Measurements from ENCODE around the gene ZNF747.

The ZNF747 gene

GRCh38 chr16:30534368-30535105 is at the start of gene ZNF747:
Gene ZNF747 (minus strand): TSS chr16:30534858. CDS start chr16:30534679, 179 bp downstream.
- peak; percentile 96 for DNase-seq

GRCh38 chr16:30582611-30583340 is 48.1 kb upstream of the ZNF747 start:
- no peak for DNase-seq

- DNase-seq = no peak
Measured at GRCh38 chr16:30581457-30581856, 46.8 kb upstream of the ZNF747 start.

DNA sequence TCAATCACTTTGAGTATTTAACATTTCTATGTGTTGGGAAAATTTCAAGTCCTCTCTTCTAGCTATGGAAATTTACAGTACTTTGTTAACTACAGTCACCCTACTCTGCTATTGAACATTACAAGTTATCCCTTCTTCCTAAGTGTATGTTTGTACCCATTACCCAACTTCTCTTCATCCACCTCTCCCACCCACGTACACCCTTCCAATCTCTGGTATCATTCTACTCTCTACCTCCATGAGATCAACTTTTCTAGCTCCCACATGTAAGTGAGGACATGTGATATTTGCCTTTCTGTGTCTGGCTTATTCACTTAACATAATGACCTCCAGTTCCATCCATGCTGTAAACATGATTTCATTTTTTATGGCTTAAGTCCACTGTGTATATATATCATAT is 40.0 kb upstream of the ZNF747 start:
- no peak for DNase-seq

DNA sequence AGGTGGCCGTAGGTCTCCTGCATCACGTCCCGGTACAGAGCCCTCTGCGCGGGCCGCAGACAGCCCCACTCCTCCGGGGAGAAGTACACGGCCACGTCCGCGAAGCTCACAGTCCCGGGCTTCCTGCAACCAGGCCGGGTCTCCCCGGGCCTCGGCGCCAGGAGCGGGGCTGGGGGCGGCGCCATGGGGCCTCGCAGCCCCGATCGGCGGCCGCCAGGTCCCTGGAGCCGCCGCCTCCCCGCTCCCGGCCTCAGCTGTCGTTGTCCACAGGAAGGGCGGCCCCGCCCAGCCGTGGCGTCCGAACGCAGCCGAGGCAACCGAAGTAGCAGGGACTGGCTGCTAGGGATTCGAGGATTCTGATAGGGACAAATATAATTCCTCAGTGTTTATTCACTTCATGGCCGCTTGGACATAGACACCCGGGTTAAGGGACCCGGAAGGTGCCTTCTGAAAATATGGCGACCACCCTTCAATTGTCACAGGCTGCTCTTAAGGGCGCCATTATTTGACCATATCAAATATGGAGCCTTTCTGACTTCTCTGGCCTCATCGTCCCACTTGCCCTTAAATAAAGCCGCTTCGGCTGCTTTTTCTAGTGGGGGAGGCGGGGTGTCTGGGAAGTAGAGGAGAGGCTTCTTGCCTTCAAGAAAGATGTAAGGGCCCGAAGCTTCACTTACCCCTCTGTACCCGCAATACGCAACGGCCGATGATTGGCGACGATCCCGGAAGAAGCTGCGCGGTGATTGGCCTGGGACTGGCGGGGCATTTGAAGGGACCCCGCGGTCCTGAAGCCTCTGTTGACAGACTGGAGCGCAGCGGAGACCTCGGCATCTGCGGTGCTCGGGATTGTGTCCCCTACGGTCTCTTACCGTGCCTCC is 37.0 kb upstream of the ZNF747 start, which contains the start of gene ZNF688:
TSS of gene ZNF688 (minus strand) at position 270 of the 878 bp plus-strand sequence. CDS start at position 185, 85 bp downstream.
- DNase-seq = peak; percentile 95

- DNase-seq = no peak
Measured at GRCh38 chr16:30570636-30571444, 36.2 kb upstream of the ZNF747 start.

- no peak for DNase-seq
Measured at GRCh38 chr16:30569746-30570635, 35.3 kb upstream of the ZNF747 start.

- no peak for DNase-seq
Measured at GRCh38 chr16:30569281-30569680, 34.6 kb upstream of the ZNF747 start.

GRCh38 chr16:30567991-30568638 is 33.5 kb upstream of the ZNF747 start:
- peak; percentile 46 for DNase-seq

GRCh38 chr16:30567160-30567990 is 32.7 kb upstream of the ZNF747 start:
- no peak for DNase-seq

DNA sequence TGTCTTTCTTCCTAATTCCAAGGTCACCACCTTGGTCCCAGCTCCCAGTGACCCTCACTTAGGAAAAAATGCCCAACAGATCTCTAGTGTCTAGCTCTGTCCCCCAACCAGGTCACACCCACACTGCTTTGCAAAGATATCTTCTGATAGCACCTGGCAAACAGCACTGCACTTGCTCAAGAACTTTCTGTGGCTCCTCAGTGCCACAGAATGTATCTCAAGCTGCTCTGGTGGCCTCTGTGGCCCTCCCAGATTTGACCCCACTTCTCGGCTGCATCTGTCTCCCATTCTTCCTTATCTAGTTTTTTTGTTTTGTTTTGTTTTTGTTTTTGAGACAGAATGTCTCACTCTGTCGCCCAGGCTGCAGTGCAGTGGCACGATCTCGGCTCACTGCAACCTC is 31.9 kb upstream of the ZNF747 start:
- no peak for DNase-seq

DNA sequence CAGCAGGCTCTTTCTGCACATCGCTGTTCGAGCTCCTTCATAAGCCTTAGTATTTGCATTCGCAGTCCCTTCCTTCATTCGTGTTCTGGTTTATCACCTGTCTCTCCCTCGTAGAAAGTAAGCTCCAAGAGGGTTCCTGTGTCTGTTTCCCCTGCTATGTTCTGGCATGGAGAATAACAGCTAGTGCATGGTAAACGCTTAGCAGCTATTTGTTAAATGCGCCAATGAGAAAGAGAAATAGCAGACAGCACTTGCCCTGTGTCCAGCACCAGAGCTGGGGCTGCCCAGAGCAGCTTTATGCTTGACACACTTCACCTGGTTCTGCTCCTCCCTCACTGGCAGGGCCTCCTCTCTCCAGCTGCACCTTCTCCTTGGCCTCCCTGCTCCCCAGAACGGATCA is 31.3 kb upstream of the ZNF747 start:
- no peak for DNase-seq

- DNase-seq = no peak
Measured at GRCh38 chr16:30565526-30565925, 30.9 kb upstream of the ZNF747 start.

DNA sequence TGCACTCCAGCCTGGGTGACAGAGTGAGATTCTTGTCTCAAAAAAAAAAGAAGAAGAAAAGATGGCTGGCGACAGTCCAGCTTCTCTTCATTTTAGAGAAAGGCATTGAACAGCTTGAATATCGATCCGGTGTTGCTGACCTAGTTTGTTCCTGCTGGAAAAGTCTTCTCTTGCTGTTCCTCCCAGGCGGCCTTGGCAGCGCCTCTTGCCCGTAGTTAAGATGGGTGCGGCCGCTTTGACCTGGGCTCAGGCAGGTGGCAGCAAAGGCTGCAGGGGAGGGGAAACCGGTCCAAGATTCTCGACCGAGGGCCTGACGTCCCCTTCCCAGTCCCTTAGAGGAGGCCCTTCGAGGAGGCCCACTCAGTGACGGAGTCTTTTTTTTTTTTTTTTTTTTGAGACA is 27.4 kb upstream of the ZNF747 start:
- no peak for DNase-seq

GRCh38 chr16:30561089-30561816 is 26.6 kb upstream of the ZNF747 start:
- DNase-seq = no peak

GRCh38 chr16:30559690-30560089 is 25.0 kb upstream of the ZNF747 start:
- no peak for DNase-seq

- DNase-seq = no peak
Measured at GRCh38 chr16:30558789-30559377, 24.2 kb upstream of the ZNF747 start.

DNA sequence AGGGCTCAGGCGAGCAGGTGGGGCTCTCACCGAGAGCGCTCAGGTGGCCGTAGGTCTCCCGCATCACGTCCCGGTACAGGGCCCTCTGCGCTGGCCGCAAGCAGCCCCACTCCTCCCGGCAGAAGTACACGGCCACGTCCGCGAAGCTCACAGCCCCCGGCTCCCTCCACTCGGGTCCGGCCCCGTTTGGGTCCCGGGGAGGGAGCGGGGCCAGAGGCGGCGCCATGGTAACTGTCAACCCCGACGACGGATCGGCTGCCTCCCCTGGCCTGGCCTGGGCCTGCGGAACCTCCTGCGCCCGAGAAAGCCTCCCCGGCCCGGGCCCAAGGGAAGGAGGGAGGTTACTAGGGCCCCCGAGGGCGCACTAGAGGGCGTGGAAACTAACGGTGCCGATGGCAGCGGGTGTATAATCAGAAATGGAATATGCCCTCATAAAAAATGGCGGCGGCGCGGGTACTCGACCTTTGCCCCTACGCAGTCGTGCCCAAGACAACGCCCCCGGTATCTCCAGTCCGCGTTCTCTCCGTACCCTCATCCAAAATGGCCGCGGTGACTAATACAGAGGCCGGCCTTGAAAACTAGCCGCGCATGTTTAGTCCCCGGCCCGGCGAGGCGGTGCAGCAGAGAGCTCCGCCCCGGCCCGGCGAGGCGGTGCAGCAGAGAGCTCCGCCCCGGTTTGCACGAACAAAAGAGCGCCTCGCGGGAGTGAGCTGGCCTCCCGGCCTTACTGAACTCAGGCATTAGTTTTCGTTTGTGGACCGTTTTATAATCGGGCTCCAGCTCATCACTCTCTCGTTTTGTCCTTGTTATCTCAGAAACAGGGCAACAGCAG is 23.5 kb upstream of the ZNF747 start, which contains the start of gene ZNF764:
TSS of gene ZNF764 (minus strand) at position 418 of the 832 bp plus-strand sequence. CDS start at position 226, 192 bp downstream.
- peak; percentile 99 for DNase-seq

All from RPMI8226 (cell line).